Left renal pelvis (tissue), 4 donors: ENCODE data around the gene CIC. TPM values are rescaled to one million over a fixed set of nuclear protein-coding genes. Genes with fewer than 3 reads are reported as not detected.
"Not testable (repeated sequence)": the region's sequence is repeated elsewhere in the genome, so short reads cannot be mapped to it uniquely, and the experiment has no call there.

Experiments used
- DNase-seq, 4 donors: peaks; one replicate each; pipeline ENCODE4 v3.0.0-alpha.2; 2013; ENCODE audit warnings: low read depth in 4 of 4, low spot score in 3 of 4
- polyA plus RNA-seq, 4 donors: library from polyadenylated mRNA; unstranded; fragments of 120-200 nt; gene quantifications; one replicate each; pipeline ENCODE4 v1.2.1, GENCODE V29; 2013; ENCODE audit not compliant: insufficient read length in 4 of 4

CIC gene
- polyA plus RNA-seq, 4 donors: 42.7 to 74.0 (median 54.3) TPM

- no peak for DNase-seq
Measured at GRCh38 chr19:42327381-42327780, 58.3 kb downstream of the CIC start.

- DNase-seq: no peak
Measured at GRCh38 chr19:42328106-42328505, 59.1 kb downstream of the CIC start.

GRCh38 chr19:42328854-42329253 is 59.8 kb downstream of the CIC start:
- DNase-seq: no peak

DNA sequence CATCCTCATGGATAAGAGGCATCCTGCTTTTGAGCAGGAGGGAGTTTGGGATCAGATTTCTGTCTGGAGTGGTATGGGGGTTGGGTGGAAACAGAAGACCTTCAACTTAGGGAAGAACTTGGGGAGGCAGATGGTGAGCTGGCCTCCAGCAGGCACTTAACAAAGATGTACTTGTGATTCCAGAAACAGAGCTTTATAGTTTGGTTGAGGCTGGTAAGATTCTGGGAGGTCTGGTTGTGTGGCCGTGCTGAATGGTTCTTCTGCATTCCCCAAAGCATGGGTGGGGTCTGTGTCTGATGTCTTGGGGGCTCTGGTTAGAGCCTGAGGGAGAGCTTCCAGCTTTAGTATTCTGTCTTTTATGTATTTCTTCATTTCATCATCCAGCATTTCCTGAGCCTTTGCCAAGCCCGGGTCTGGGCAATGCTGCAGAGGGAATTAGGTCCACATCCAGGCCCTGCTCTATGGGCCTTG is 61.2 kb downstream of the CIC start:
- no peak for DNase-seq

DNA sequence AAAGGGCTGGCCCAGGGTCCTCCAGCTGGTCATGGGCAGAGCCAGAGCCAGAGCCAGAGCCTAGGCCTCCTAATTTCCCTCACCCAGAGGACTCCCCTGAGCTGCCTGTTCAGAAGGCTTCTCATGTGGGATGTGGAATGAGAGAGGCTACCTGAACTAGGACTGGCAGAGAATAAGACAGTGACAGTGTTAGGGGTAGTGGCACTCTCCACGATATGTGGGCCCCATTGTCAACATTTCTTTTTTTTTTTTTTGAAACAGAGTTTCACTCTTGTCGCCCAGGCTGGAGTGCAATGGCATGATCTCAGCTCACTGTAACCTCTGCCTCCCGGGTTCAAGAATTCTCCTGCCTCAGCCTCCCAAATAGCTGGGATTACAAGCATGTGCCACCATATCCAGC is 62.3 kb downstream of the CIC start:
- DNase-seq: not testable (repeated sequence)

DNA sequence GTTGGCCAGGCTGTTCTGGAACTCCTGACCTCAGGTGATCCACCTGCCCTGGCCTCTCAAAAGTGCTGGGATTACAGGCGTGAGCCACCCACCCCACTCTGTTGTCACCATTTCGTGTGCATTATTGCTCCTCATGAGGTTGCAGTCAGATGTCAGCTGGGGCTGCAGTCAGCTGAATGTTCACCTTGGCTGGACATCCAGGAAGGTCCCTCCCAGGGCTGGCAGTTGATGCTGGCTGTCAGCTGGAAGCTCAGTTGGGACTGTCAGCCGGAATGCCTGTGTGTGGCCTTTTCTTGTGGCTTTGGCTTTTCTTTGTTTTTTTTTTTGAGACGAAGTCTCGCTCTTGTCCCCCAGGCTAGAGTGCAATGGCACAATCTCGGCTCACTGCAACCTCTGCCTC is 63.0 kb downstream of the CIC start:
- DNase-seq: no peak

DNA sequence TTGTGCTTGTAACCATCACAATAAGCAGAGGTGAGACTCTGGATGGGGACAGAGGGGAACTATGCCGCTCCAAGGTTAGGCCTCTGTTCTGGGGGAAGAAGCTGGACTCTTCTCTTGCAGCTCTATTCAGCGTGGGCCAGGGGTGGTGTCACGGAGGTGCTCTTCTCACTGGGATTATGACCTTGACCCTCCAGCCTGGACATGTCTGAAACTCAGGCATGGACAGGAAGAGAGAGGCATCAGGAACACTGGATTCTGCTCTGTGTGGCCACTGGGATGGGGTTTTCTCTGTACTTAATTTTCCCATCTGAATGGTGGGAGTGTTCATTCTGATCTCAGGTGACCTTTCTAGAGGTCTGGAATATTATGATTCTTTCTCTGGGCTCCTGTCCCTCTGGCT is 64.0 kb downstream of the CIC start:
- DNase-seq: no peak

DNA sequence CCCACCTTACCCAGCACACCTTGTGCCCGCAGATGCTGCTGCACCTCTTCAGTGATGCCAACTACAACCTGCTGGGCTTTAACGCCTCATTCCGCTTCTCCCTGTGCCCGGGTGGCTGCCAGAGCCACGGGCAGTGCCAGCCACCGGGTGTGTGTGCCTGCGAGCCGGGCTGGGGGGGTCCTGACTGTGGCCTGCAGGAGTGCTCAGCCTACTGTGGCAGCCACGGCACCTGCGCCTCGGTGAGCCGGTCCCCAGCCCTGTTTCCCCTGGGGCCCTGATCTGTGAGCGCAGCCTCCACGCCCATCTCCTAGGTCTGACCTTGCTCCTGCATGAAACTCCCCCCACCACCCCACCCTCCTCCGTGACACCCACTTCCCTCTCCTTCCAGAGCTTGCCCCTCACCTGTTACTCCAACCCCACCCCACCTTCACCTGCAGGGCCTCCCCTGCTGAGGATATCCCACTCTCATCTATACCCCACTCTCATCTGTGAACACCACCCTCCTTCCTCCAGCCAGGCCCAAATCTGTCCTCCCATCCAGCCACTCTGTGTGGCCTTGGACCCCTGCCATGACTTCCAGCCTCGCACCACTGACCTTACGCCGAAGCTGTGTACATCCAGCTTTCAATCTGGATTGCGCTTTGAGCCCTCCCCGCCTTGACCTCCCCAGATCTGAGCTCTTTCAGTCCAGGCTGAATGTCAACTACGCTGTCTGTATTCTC is 65.1 kb downstream of the CIC start:
- no peak for DNase-seq

GRCh38 chr19:42334697-42335373 is 65.8 kb downstream of the CIC start:
- DNase-seq: no peak

DNA sequence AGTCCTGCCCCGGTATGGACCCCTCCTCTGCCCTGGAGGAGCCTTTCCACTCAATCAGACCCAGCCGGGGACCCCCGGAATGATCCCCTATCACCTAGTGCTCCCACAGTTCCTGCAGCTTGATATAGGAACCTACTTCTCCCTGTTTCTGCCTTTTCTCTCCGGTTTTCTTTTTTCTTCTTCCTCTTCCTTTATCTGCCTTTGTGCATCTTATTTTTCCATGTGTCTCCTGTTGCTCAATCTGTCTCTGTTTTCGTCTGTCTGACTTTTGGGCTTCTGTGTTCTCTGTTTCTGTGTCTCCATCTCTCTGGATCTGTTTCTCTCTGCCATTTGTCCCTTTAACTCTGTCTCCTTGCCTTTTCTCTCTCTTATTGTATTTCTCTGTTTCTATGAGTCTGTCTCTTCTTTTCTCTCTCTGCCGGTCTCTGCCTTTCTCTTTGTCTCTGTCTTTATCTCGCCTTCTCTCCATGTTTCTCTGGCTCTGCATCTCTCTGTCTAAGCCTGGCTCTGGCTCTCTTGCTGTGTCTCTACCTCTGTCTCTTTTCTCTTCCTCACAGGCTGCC is 66.4 kb downstream of the CIC start:
- DNase-seq: no peak

GRCh38 chr19:42335971-42336370 is 66.9 kb downstream of the CIC start:
- DNase-seq: no peak

DNA sequence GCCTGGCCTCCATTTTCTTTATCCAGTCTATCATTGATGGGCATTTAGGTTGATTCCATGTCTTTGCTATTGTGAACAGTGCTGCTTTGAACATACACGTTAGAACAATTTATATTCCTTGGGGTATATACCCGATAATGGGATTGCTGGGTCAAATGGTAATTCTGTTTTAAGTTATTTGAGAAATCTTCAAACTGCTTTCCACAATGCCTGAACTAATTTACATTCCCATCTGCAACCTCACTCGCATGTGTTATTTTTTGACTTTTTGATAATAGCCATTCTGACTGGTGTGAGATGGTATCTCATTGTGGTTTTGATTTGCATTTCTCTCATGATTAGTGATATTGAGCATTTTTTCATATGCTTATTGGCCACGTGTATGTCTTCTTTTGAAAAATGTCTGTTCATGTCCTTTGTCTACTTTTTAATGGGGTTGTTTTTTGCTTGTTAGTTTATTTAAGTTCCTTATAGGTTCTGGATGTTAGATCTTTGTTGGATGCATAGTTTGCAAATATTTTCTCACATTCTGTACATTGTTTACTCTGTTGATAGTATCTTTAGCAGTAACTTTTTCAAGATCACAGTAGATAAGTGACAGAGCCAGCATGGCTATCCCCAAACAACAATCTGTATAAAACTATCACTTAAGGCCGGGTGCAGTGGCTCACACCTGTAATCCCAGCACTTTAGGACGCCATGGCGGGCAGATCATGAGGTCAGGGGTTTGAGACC is 70.2 kb downstream of the CIC start:
- not testable (repeated sequence) for DNase-seq

- DNase-seq: not testable (repeated sequence)
Measured at GRCh38 chr19:42339922-42340321, 70.9 kb downstream of the CIC start.

DNA sequence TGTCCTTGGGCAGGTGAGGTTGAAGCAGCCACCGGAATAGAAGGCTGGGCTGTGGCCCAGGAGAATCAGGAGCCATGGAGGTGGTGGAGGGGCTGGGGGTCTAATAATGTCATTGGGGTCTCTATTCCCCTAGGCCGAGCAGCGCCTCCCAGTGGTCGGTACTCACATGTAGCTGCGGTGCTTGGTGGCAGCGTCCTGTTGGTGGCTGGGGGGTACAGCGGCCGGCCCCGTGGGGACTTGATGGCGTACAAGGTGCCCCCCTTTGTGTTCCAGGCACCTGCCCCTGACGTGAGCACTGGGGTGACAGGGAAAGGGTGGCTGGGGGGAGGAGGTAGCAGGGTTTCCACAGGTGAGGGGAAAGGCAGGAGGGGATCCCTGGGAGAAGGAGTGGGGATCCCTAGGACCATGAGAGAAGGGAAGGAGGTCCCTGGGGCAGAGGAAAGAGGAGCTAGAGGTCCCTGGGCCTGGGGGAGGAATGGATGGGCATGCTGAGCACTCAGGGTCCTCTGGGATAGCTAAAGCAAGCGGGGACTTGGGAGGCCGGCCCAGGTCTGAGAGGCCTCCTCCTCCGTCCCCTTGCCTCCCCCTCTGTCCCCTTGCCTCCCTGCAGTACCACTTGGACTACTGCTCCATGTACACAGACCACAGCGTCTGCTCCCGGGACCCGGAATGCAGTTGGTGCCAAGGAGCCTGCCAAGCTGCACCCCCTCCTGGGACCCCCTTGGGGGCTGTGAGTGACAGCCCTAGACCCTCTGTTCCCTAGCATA is 74.5 kb downstream of the CIC start:
- DNase-seq: no peak

DNA sequence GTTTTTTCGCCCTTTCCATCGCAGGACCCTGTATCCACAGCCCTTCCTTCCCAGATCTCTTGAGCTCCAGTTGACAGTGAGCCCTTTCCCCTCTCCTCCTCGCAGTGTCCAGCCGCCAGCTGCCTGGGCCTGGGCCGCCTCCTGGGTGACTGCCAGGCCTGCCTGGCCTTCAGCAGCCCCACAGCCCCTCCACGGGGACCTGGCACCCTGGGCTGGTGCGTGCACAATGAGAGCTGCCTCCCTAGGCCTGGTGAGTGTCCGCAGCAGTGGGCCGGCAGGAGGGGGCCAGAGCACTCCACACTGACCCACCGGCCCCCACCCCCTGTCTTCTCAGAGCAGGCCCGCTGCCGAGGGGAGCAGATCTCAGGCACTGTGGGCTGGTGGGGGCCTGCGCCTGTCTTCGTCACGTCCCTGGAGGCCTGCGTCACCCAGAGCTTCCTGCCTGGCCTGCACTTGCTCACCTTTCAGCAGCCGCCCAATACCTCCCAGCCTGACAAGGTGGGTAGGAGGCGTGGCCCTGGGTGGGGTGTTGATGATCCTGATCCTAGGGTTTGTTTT is 75.4 kb downstream of the CIC start:
- DNase-seq: no peak

Other genes starting within 250 kb of the CIC start
- 10 to 100 TPM; 18.3 to 30.7 (median 21.4) TPM for gene GRIK5, start 199.0 kb upstream of the CIC start, polyA plus RNA-seq
- gene ZNF574, start 193.1 kb upstream of the CIC start, polyA plus RNA-seq: 10 to 100 TPM; 12.4 to 16.9 (median 12.9) TPM
- 1 to 10 TPM in 3 of 4 donors, under 1 TPM in 1; 0.69 to 1.7 (median 1.2) TPM for gene POU2F2, start 136.8 kb upstream of the CIC start, polyA plus RNA-seq
- gene DEDD2, start 51.6 kb upstream of the CIC start, polyA plus RNA-seq: 10 to 100 TPM; 15.9 to 33.8 (median 23.1) TPM
- 1 to 10 TPM; 6.6 to 8.7 (median 7.8) TPM for gene ZNF526, start 48.9 kb upstream of the CIC start, polyA plus RNA-seq
- gene GSK3A, start 26.6 kb upstream of the CIC start, polyA plus RNA-seq: 10 to 100 TPM; 67.2 to 81.3 (median 68.1) TPM
- gene ERF, start 14.1 kb upstream of the CIC start, polyA plus RNA-seq: 10 to 100 TPM; 57.2 to 81.0 (median 63.4) TPM
- gene PRR19, start 32.9 kb downstream of the CIC start, polyA plus RNA-seq: 1 to 10 TPM; 1.7 to 2.1 (median 1.8) TPM
- 100 to 1,000 TPM in 1 of 4 donors, 10 to 100 TPM in 3; 66.6 to 104 (median 73.1) TPM for gene PAFAH1B3, start 33.4 kb downstream of the CIC start, polyA plus RNA-seq
- 1 to 10 TPM in 3 of 4 donors, under 1 TPM in 1; 0.92 to 2.3 (median 1.5) TPM for gene TMEM145, start 44.1 kb downstream of the CIC start, polyA plus RNA-seq
- gene MEGF8, start 56.4 kb downstream of the CIC start, polyA plus RNA-seq: 10 to 100 TPM; 33.0 to 47.3 (median 36.3) TPM
- 1 to 10 TPM in 1 of 4 donors, under 1 TPM in 3; 0.52 to 2.0 (median 0.75) TPM for gene CNFN, start 121.0 kb downstream of the CIC start, polyA plus RNA-seq
- gene LIPE, start 158.1 kb downstream of the CIC start, polyA plus RNA-seq: 10 to 100 TPM in 2 of 4 donors, 1 to 10 TPM in 2; 8.6 to 14.7 (median 9.6) TPM
- under 1 TPM in 3 of 4 donors, not detected in 1; 0.18 to 0.52 (median 0.20) TPM for gene CXCL17, start 173.7 kb downstream of the CIC start, polyA plus RNA-seq